IMR-90 (cell line): Measurements from ENCODE around the gene SLC25A15. TPM values are rescaled to one million over a fixed set of nuclear protein-coding genes. Genes with fewer than 3 reads are reported as not detected.

Experiments used
- ATAC-seq: fragments of 200-7000 bp; cut with Tn5 transposase; 2 replicates; pipeline ENCODE4 v1.9.1; 2020; ENCODE audit warnings: low read depth, mild to moderate bottlenecking, moderate library complexity
- BruUV-seq: library from RNA; stranded (reverse); fragments of 400-500 nt; replicated peaks from 2 replicates; lab custom pipeline; 2021; lab: Mats Ljungman, UMichigan
- CTCF ChIA-PET: fragments of 300-600 bp; formaldehyde crosslinking; extraction: SDS; loops from one replicate; lab custom pipeline; 2021; ENCODE audit warnings: antibody characterized with exemption; lab: Yijun Ruan, JAX
- POLR2A ChIA-PET: fragments of 300-600 bp; sonication (Branson Sonifier 250); formaldehyde crosslinking; loops from one replicate; lab custom pipeline; 2022; ENCODE audit warnings: antibody characterized with exemption; ENCODE audit not compliant: unreplicated experiment; lab: Charles Lee
- DNase-seq: peaks from one replicate; pipeline ENCODE4 v3.0.0; 2013
- H2AFZ ChIP-seq: replicated peaks from 2 replicates; pipeline ENCODE3; 2013; ENCODE audit warnings: low read length, mild to moderate bottlenecking; ENCODE audit not compliant: poor library complexity
- H2AK5ac ChIP-seq: 2 replicates; pipeline ENCODE4 v1.6.1; 2013; ENCODE audit warnings: low read depth, low read length, inconsistent platforms
- H2AK9ac ChIP-seq: replicated peaks from 2 replicates; pipeline ENCODE3; 2013; ENCODE audit warnings: mild to moderate bottlenecking, low read depth, low read length, moderate library complexity; ENCODE audit not compliant: poor library complexity
- H2BK120ac ChIP-seq: 2 replicates; pipeline ENCODE4 v1.6.1; 2013; ENCODE audit warnings: low read depth, low read length, inconsistent platforms
- H2BK15ac ChIP-seq: 3 replicates; pipeline ENCODE4 v1.6.1; 2013; ENCODE audit warnings: low read depth, low read length, inconsistent platforms
- H2BK20ac ChIP-seq: 2 replicates; pipeline ENCODE4 v1.6.1; 2013; ENCODE audit warnings: low read depth, mild to moderate bottlenecking, inconsistent platforms, low read length, moderate library complexity
- H2BK5ac ChIP-seq: 2 replicates; pipeline ENCODE4 v1.6.1; 2013; ENCODE audit warnings: mild to moderate bottlenecking, low read depth, low read length, inconsistent platforms; ENCODE audit not compliant: poor library complexity, severe bottlenecking
- H3K14ac ChIP-seq: replicated peaks from 2 replicates; pipeline ENCODE4 v1.6.1; 2013; ENCODE audit warnings: low read depth, low read length, inconsistent platforms
- H3K18ac ChIP-seq: 2 replicates; pipeline ENCODE4 v1.6.1; 2013; ENCODE audit warnings: low read depth, low read length, control low read depth
- H3K23ac ChIP-seq: 2 replicates; pipeline ENCODE4 v1.6.1; 2013; ENCODE audit warnings: low read depth, low read length, inconsistent platforms
- H3K27ac ChIP-seq: 2 replicates; pipeline ENCODE4 v1.5.1; 2013; ENCODE audit warnings: mild to moderate bottlenecking, control low read depth, low read length; ENCODE audit not compliant: insufficient read depth
- H3K27me3 ChIP-seq: 2 replicates; pipeline ENCODE4 v1.6.1; 2013; ENCODE audit warnings: low read length; ENCODE audit not compliant: control insufficient read depth, insufficient read depth
- H3K36me3 ChIP-seq: 2 replicates; pipeline ENCODE4 v1.6.1; 2013; ENCODE audit warnings: low read length, mixed read lengths; ENCODE audit not compliant: control insufficient read depth, insufficient read depth
- H3K4ac ChIP-seq: 2 replicates; pipeline ENCODE4 v1.6.1; 2013; ENCODE audit warnings: low read depth, low read length, inconsistent platforms
- H3K4me1 ChIP-seq: 2 replicates; pipeline ENCODE4 v1.6.1; 2013; ENCODE audit warnings: low read length, mixed read lengths; ENCODE audit not compliant: control insufficient read depth, insufficient read depth
- H3K4me2 ChIP-seq: 2 replicates; pipeline ENCODE4 v1.6.1; 2013; ENCODE audit warnings: low read depth, mild to moderate bottlenecking, control low read depth, low read length, moderate library complexity
- H3K4me3 ChIP-seq: 2 replicates; pipeline ENCODE4 v1.5.1; 2013; ENCODE audit warnings: low read depth, mild to moderate bottlenecking, control low read depth, low read length, moderate library complexity; ENCODE audit not compliant: insufficient read depth
- H3K56ac ChIP-seq: 2 replicates; pipeline ENCODE4 v1.6.1; 2013; ENCODE audit warnings: low read length, inconsistent platforms; ENCODE audit not compliant: insufficient read depth; ENCODE audit errors: extremely low read depth
- H3K79me1 ChIP-seq, 2 experiments: 2 replicates each; pipeline ENCODE4 v1.6.1; 2013; ENCODE audit warnings: low read length in 2 of 2, inconsistent platforms in 1 of 2, low read depth in 1 of 2
- H3K9ac ChIP-seq: 2 replicates; pipeline ENCODE4 v1.6.1; 2013; ENCODE audit warnings: low read depth, low read length, control low read depth
- H3K9me1 ChIP-seq: 2 replicates; pipeline ENCODE4 v1.6.1; 2013; ENCODE audit warnings: low read length, inconsistent platforms; ENCODE audit not compliant: insufficient read depth
- H3K9me3 ChIP-seq: 2 replicates; pipeline ENCODE4 v1.6.1; 2013; ENCODE audit warnings: low read length; ENCODE audit not compliant: control insufficient read depth, insufficient read depth
- H4K20me1 ChIP-seq: 2 replicates; pipeline ENCODE4 v1.6.1; 2013; ENCODE audit warnings: low read length, inconsistent platforms; ENCODE audit not compliant: insufficient read depth
- H4K5ac ChIP-seq: 2 replicates; pipeline ENCODE4 v1.6.1; 2013; ENCODE audit warnings: mild to moderate bottlenecking, low read depth, low read length, control low read depth
- H4K8ac ChIP-seq, 2 experiments: 2 replicates each; pipeline ENCODE4 v1.6.1; 2013; ENCODE audit warnings: low read depth in 2 of 2, low read length in 2 of 2, control low read depth in 1 of 2, inconsistent platforms in 1 of 2
- H4K91ac ChIP-seq: 2 replicates; pipeline ENCODE4 v1.6.1; 2013; ENCODE audit warnings: low read depth, low read length, inconsistent platforms; ENCODE audit not compliant: insufficient read depth
- BHLHE40 ChIP-seq: fragments of 150-350 bp; IDR thresholded peaks from 2 replicates; pipeline ENCODE4 v1.6.1; 2016; ENCODE audit warnings: mild to moderate bottlenecking, low read depth, low read length
- CEBPB ChIP-seq: IDR thresholded peaks from 2 replicates; pipeline ENCODE4 v1.6.1; 2012; ENCODE audit warnings: low read depth, low read length, improper control_type of control experiment
- CHD1 ChIP-seq: IDR thresholded peaks from 2 replicates; pipeline ENCODE4 v1.6.1; 2012; ENCODE audit warnings: low read depth, low read length, improper control_type of control experiment
- ELK1 ChIP-seq: fragments of 150-350 bp; IDR thresholded peaks from 2 replicates; pipeline ENCODE4 v1.6.1; 2016; ENCODE audit warnings: low read depth, mild to moderate bottlenecking, low read length, moderate library complexity, borderline replicate concordance
- FOS ChIP-seq: fragments of 150-350 bp; IDR thresholded peaks from 2 replicates; pipeline ENCODE4 v1.6.1; 2016; ENCODE audit warnings: low read depth, low read length
- MAFK ChIP-seq: IDR thresholded peaks from 2 replicates; pipeline ENCODE4 v1.6.1; 2012; ENCODE audit warnings: low read depth, low read length, improper control_type of control experiment
- MAZ ChIP-seq: IDR thresholded peaks from 2 replicates; pipeline ENCODE4 v1.6.1; 2012; ENCODE audit warnings: low read depth, mild to moderate bottlenecking, low read length, improper control_type of control experiment, moderate library complexity, borderline replicate concordance
- MXI1 ChIP-seq: IDR thresholded peaks from 2 replicates; pipeline ENCODE4 v1.6.1; 2012; ENCODE audit warnings: low read depth, mild to moderate bottlenecking, low read length, moderate library complexity, borderline replicate concordance
- NFE2L2 ChIP-seq: fragments of 150-350 bp; IDR thresholded peaks from 2 replicates; pipeline ENCODE4 v1.6.1; 2016; ENCODE audit warnings: low read depth, mild to moderate bottlenecking, low read length
- RAD21 ChIP-seq: IDR thresholded peaks from 2 replicates; pipeline ENCODE4 v1.6.1; 2012; ENCODE audit warnings: low read length, improper control_type of control experiment
- RCOR1 ChIP-seq: IDR thresholded peaks from 2 replicates; pipeline ENCODE4 v1.6.1; 2012; ENCODE audit warnings: mild to moderate bottlenecking, low read length, improper control_type of control experiment; ENCODE audit not compliant: insufficient replicate concordance
- RFX5 ChIP-seq: IDR thresholded peaks from 2 replicates; pipeline ENCODE4 v1.8.0; 2012; ENCODE audit warnings: low read depth, mild to moderate bottlenecking, low read length, moderate library complexity
- SMC3 ChIP-seq: fragments of 150-350 bp; IDR thresholded peaks from 2 replicates; pipeline ENCODE4 v1.6.1; 2016; ENCODE audit warnings: low read depth, mild to moderate bottlenecking, antibody characterized with exemption, low read length, moderate library complexity
- USF2 ChIP-seq: fragments of 150-350 bp; IDR thresholded peaks from 2 replicates; pipeline ENCODE4 v1.6.1; 2017; ENCODE audit warnings: mild to moderate bottlenecking, antibody characterized with exemption, low read length, low read depth
- WGBS, 2 experiments: methylation state at CpG; one replicate each; pipeline versions ENCODE4 v1.1.5 to v1.1.7; 2013; ENCODE audit warnings: missing lambda C conversion rate in 2 of 2; ENCODE audit not compliant: insufficient read length in 1 of 2; ENCODE audit errors: extremely low coverage in 2 of 2; 5-methylcytosine and 5-hydroxymethylcytosine counted together
- dilution Hi-C: fragments of 300-500 bp; cut with HindIII; formaldehyde crosslinking; loops from one replicate; pipeline ENCODE4 v1.14.3; 2018; ENCODE audit warnings: low sequenced_read_pairs; ENCODE audit not compliant: unreplicated experiment
- in situ Hi-C: fragments of 300-500 bp; cut with MboI; formaldehyde crosslinking; loops from 3 replicates; pipeline ENCODE4 v1.14.3; 2019; ENCODE audit warnings: low sequenced_read_pairs, inconsistent platforms, mixed read lengths
- intact Hi-C: fragments of 100-400 bp; cut with micrococcal nuclease; formaldehyde crosslinking; loops from 2 replicates; pipeline ENCODE4 v1.10.0; 2022
- polyA plus RNA-seq, 3 experiments: library from polyadenylated mRNA; depleted of rRNA; stranded (reverse); fragments of >200 nt; gene quantifications; 2 replicates each; pipeline ENCODE4 v1.2.3, GENCODE V29; 2012; ENCODE audit warnings: low replicate concordance in 1 of 3
- total RNA-seq: library from RNA; depleted of rRNA; stranded (reverse); fragments of >200 nt; gene quantifications from 2 replicates; pipeline ENCODE4 v1.2.3, GENCODE V29; 2012
- TF ChIP-seq, protein P1 (sequence below): conservative IDR thresholded peaks from 2 replicates; pipeline ENCODE4 v1.5.1; 2012; ENCODE audit warnings: mild to moderate bottlenecking, low read depth, low read length, improper control_type of control experiment

The SLC25A15 gene
- total and polyA plus RNA-seq, 2 of the 4 experiments (the other 2 are of a cell fraction), result 5.4 to 13.3 TPM

- in situ Hi-C loops, result loop anchor here (10.0 kb wide), 1 partner anchor 268 kb away; no protein-coding TSS in a partner anchor
- Histone ChIP-seq H2AK9ac (no peak overlapping the region), H4K20me1 (no peaks in the 10 kb centered on the region), H2AK5ac (peak overlapping the region; percentile 97), H2BK5ac (peak overlapping the region; percentile 53), H4K5ac (no peak overlapping the region; the same call in 1 of the 2 replicates), H3K4me3 (no peak overlapping the region), H3K79me1 (peaks cover 12 to 17% of the 10 kb centered on the region in 2 experiments; a peak in 3 of 4 replicates), H2BK15ac (peak overlapping the region; percentile 92; the same call in 1 of the 3 replicates), H2BK120ac (peak overlapping the region; percentile 73), H3K36me3 (no peaks in the 10 kb centered on the region), H3K9me1 (peaks cover 5% of the 10 kb centered on the region), H3K27ac (peak overlapping the region; percentile 80), H3K9me3 (no peaks in the 10 kb centered on the region), H3K4me2 (no peak overlapping the region), H3K18ac (peak overlapping the region; percentile 61), H2AFZ (no peak overlapping the region), H3K23ac (peak overlapping the region; percentile 28; the same call in 1 of the 2 replicates), H3K4me1 (peaks cover 4% of the 10 kb centered on the region; the same call in 1 of the 2 replicates), H3K9ac (no peak overlapping the region), H4K91ac (peak overlapping the region; percentile 92), H3K4ac (peak overlapping the region; percentile 76), H3K56ac (peak overlapping the region; percentile 13; the same call in 1 of the 2 replicates), H4K8ac (peak overlapping the region; percentile 54 to 70; a peak in 1 of 4 replicates), H2BK20ac (peak overlapping the region; percentile 86), H3K14ac (peak overlapping the region; percentile 78; the same call in 1 of the 2 replicates), H3K27me3 (no peaks in the 10 kb centered on the region)
- BruUV-seq, result no TSS peak
- dilution Hi-C loops, result no loop called here
- peak; percentile 4; the same call in 1 of the 2 replicates for ATAC-seq
- intact Hi-C loops, result loop anchor here (2.0 to 10.0 kb wide), 2 partner anchors 134 to 438 kb away; no protein-coding TSS in a partner anchor
- peak; percentile 61 for DNase-seq
- CTCF ChIA-PET, result interaction anchor here (0.6 to 1.0 kb wide), 3 partner anchors 28 to 1094 kb away, joined by 3 read pairs; no protein-coding TSS in a partner anchor
- POLR2A ChIA-PET, result interaction anchor here (0.6 kb wide), 1 partner anchor 742 kb away, joined by 4 read pairs; no protein-coding TSS in a partner anchor
- no CpG with 5 or more reads among the region's 4 CpGs for WGBS, 2 experiments
- TF ChIP-seq MAFK (no peak), MXI1 (no peak), USF2 (no peak), CHD1 (no peak), MAZ (no peak), RAD21 (no peak), RFX5 (no peak), ELK1 (no peak), BHLHE40 (no peak), NFE2L2 (no peak), RCOR1 (no peak), FOS (no peak), SMC3 (no peak), CEBPB (no peak)
- TF ChIP-seq, protein P1, sequence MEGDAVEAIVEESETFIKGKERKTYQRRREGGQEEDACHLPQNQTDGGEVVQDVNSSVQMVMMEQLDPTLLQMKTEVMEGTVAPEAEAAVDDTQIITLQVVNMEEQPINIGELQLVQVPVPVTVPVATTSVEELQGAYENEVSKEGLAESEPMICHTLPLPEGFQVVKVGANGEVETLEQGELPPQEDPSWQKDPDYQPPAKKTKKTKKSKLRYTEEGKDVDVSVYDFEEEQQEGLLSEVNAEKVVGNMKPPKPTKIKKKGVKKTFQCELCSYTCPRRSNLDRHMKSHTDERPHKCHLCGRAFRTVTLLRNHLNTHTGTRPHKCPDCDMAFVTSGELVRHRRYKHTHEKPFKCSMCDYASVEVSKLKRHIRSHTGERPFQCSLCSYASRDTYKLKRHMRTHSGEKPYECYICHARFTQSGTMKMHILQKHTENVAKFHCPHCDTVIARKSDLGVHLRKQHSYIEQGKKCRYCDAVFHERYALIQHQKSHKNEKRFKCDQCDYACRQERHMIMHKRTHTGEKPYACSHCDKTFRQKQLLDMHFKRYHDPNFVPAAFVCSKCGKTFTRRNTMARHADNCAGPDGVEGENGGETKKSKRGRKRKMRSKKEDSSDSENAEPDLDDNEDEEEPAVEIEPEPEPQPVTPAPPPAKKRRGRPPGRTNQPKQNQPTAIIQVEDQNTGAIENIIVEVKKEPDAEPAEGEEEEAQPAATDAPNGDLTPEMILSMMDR, result no peak
Observed at GRCh38 chr13:40786568-40786996, 2.8 kb upstream of the SLC25A15 start.
